ENCODE measurements around the gene SVEP1. TPM values are rescaled to one million over a fixed set of nuclear protein-coding genes. Genes with fewer than 3 reads are reported as not detected.

The SVEP1 gene
- total RNA-seq, 1 donor from 2014 or later, result 0.56 TPM

DNA sequence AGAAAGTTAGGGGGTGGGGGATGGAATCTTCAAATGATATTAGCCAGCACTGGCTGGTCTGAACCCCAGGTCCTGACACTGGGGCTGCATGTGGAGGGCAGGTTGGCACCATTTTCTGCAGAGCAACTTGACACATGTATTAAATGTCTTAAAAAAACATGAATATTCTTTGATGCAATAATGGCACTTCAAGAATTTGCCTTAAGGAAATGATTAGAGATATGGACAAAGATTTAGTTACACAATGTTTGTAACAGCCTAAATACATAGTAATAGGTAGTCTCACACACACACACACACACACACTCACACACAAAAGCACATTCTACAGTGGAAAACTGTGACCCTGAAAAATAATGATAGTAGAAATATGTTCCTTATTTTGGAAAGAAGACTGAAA lies 3.6 kb downstream of the SVEP1 start:
- Histone ChIP-seq H3K4me3 (no peak overlapping the region), H3F3A (ENCODE audit: low read depth) (no peaks in the 10 kb centered on the region), H3K4me2 (no peak overlapping the region), H3K9ac (no peak overlapping the region), H3K27me3 (peaks cover 40% of the 10 kb centered on the region), H3K9me3 (ENCODE audit: low read depth) (no peaks in the 10 kb centered on the region), H3K36me3 (no peaks in the 10 kb centered on the region), H2AFZ (replicated peaks) (no peak overlapping the region), H3K79me2 (ENCODE audit: low read depth) (no peaks in the 10 kb centered on the region), H3K4me1 (peaks cover 12% of the 10 kb centered on the region), H3K27ac (no peak overlapping the region), H4K20me1 (ENCODE audit: low read depth) (peaks cover 2% of the 10 kb centered on the region)
- H3K4me3 Mint-ChIP-seq, result no peak overlapping the region
- TF ChIP-seq, protein P1, sequence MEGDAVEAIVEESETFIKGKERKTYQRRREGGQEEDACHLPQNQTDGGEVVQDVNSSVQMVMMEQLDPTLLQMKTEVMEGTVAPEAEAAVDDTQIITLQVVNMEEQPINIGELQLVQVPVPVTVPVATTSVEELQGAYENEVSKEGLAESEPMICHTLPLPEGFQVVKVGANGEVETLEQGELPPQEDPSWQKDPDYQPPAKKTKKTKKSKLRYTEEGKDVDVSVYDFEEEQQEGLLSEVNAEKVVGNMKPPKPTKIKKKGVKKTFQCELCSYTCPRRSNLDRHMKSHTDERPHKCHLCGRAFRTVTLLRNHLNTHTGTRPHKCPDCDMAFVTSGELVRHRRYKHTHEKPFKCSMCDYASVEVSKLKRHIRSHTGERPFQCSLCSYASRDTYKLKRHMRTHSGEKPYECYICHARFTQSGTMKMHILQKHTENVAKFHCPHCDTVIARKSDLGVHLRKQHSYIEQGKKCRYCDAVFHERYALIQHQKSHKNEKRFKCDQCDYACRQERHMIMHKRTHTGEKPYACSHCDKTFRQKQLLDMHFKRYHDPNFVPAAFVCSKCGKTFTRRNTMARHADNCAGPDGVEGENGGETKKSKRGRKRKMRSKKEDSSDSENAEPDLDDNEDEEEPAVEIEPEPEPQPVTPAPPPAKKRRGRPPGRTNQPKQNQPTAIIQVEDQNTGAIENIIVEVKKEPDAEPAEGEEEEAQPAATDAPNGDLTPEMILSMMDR (IDR thresholded peaks at IDR 0.05), result no peak
- TF ChIP-seq EZH2 (IDR thresholded peaks at IDR 0.05) (no peak), EZH2phosphoT487 (IDR thresholded peaks at IDR 0.05) (no peak)
- DNase-seq (ENCODE audit: low spot score), result no peak
- peaks cover 15% of the 10 kb centered on the region for H3K27me3 Mint-ChIP-seq (ENCODE audit: insufficient read depth, low read depth)
- H3K27ac Mint-ChIP-seq, result no peak overlapping the region
- H3K4me1 Mint-ChIP-seq, result peaks cover 18% of the 10 kb centered on the region
- no peaks in the 10 kb centered on the region for H3K36me3 Mint-ChIP-seq
- H3K9me3 Mint-ChIP-seq, result peaks cover 2% of the 10 kb centered on the region

DNA sequence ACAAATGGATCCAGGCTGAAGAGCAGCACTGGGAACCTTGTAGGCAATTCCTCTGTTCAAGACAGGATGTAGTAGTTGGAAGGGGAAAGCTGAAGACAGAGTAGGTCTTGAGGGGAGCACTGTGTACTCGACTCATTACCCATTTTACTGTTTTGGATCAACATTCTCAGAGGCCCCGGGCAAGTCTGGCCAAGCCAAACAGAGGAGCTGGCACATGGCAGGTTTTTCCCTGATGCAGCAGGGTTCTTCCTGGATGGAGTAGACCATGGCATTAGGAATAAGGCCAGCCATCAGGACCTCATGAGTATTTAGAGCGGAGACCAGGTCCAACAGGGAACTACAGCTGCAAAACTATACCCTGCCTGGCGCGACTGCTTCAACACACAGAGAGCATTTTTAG lies 4.4 kb downstream of the SVEP1 start:
- Mint-ChIP-seq H3K9me3 (peaks cover 2% of the 10 kb centered on the region), H3K36me3 (no peaks in the 10 kb centered on the region), H3K4me3 (no peak overlapping the region), H3K27me3 (ENCODE audit: insufficient read depth, low read depth) (peaks cover 10% of the 10 kb centered on the region), H3K4me1 (peaks cover 10% of the 10 kb centered on the region), H3K27ac (no peak overlapping the region)
- Histone ChIP-seq H3K27me3 (peaks cover 32% of the 10 kb centered on the region), H3F3A (ENCODE audit: low read depth) (no peaks in the 10 kb centered on the region), H3K79me2 (ENCODE audit: low read depth) (no peaks in the 10 kb centered on the region), H3K4me1 (peaks cover 9% of the 10 kb centered on the region), H2AFZ (replicated peaks) (no peak overlapping the region), H3K4me3 (no peak overlapping the region), H3K27ac (no peak overlapping the region), H3K9ac (no peak overlapping the region), H3K4me2 (no peak overlapping the region), H3K36me3 (no peaks in the 10 kb centered on the region), H3K9me3 (ENCODE audit: low read depth) (no peaks in the 10 kb centered on the region), H4K20me1 (ENCODE audit: low read depth) (no peaks in the 10 kb centered on the region)
- TF ChIP-seq, protein P1 (IDR thresholded peaks at IDR 0.05), result no peak
- TF ChIP-seq EZH2 (IDR thresholded peaks at IDR 0.05) (no peak), EZH2phosphoT487 (IDR thresholded peaks at IDR 0.05) (no peak)
- no peak for DNase-seq (ENCODE audit: low spot score)

DNA sequence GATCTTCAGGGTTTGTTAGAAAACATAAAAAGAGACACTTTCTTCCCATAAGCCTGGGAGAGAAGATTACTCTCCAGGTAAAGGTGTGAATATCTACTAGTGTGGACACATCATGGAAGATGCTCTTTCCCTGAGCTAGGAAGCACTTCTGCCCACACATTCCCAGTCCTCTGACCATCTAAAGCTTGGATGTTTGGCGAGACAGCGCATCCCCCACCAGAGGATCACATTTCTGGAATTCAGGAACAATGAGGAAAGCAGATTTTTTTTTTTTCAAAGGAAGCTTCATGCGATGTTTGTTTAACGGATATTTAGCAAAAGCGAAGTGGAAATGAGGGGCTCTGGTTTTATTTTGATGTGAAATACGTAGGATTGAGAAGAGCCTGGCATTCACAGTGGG lies 6.2 kb downstream of the SVEP1 start:
- Histone ChIP-seq H3K4me3 (no peak overlapping the region), H3K27me3 (peaks cover 14% of the 10 kb centered on the region), H3K9ac (no peak overlapping the region), H3K4me1 (peaks cover 6% of the 10 kb centered on the region), H3K9me3 (ENCODE audit: low read depth) (no peaks in the 10 kb centered on the region), H3K79me2 (ENCODE audit: low read depth) (no peaks in the 10 kb centered on the region), H3K27ac (no peak overlapping the region), H3K36me3 (no peaks in the 10 kb centered on the region), H3F3A (ENCODE audit: low read depth) (no peaks in the 10 kb centered on the region), H3K4me2 (no peak overlapping the region), H2AFZ (replicated peaks) (no peak overlapping the region), H4K20me1 (ENCODE audit: low read depth) (no peaks in the 10 kb centered on the region)
- Mint-ChIP-seq H3K27ac (no peak overlapping the region), H3K27me3 (ENCODE audit: insufficient read depth, low read depth) (peaks cover 2% of the 10 kb centered on the region), H3K36me3 (no peaks in the 10 kb centered on the region), H3K4me3 (no peak overlapping the region), H3K4me1 (peaks cover 7% of the 10 kb centered on the region), H3K9me3 (peaks cover 2% of the 10 kb centered on the region)
- TF ChIP-seq EZH2phosphoT487 (IDR thresholded peaks at IDR 0.05) (no peak), EZH2 (IDR thresholded peaks at IDR 0.05) (no peak)
- TF ChIP-seq, protein P1 (IDR thresholded peaks at IDR 0.05), result no peak
- DNase-seq (ENCODE audit: low spot score), result no peak

All from neural progenitor cell (in vitro differentiated cells).